HS-27A (cell line): ENCODE measurements around the gene R3HDM4.
"Not testable (repeated sequence)": the region's sequence is repeated elsewhere in the genome, so short reads cannot be mapped to it uniquely, and the experiment has no call there.

ENCODE experiments used
- DNase-seq: peaks from one replicate; pipeline ENCODE4 v3.0.0-alpha.2; 2012; ENCODE audit warnings: low read depth, missing footprints

The R3HDM4 gene

GRCh38 chr19:854549-854948 is 58.5 kb downstream of the R3HDM4 start:
- no peak for DNase-seq

GRCh38 chr19:853614-854220 is 59.3 kb downstream of the R3HDM4 start:
- not testable (repeated sequence) for DNase-seq

- DNase-seq, result no peak
Observed at GRCh38 chr19:853014-853585, 59.9 kb downstream of the R3HDM4 start.

GRCh38 chr19:852136-853013 is 60.6 kb downstream of the R3HDM4 start, which contains the start of gene ELANE:
TSS of gene ELANE (plus strand) at chr19:852303. CDS start at chr19:852329, 26 bp downstream.
- DNase-seq, result no peak

GRCh38 chr19:850979-851335 is 62.1 kb downstream of the R3HDM4 start:
- DNase-seq, result no peak

- peak; percentile 30 for DNase-seq
Observed at GRCh38 chr19:850221-850978, 62.6 kb downstream of the R3HDM4 start.

- DNase-seq, result not testable (repeated sequence)
Observed at GRCh38 chr19:849195-849594, 63.8 kb downstream of the R3HDM4 start.

GRCh38 chr19:848386-848921 is 64.6 kb downstream of the R3HDM4 start:
- no peak for DNase-seq
